Natural killer cell (primary cell): ENCODE results near the gene PI16. TPM values are rescaled to one million over a fixed set of nuclear protein-coding genes. Genes with fewer than 3 reads are reported as not detected.
"Not testable (repeated sequence)": the region's sequence is repeated elsewhere in the genome, so short reads cannot be mapped to it uniquely, and the experiment has no call there.

Experiments
- ATAC-seq, 3 donors: fragments of 150-1000 bp in 2 of 3; fragments of 200-7000 bp in 1 of 3; cut with Tn5 transposase; 1 replicate in 1 of 3; 2 replicates in 2 of 3; pipeline ENCODE4 v1.10.0; 2021; ENCODE audit warnings: mild to moderate bottlenecking in 2 of 3, moderate library complexity in 2 of 3
- DNase-seq, 2 donors: peaks; one replicate each; pipeline versions ENCODE4 v3.0.0 to v3.0.0-alpha.2; 2013 to 2021; ENCODE audit warnings: mixed read lengths in 1 of 2
- H3K27ac ChIP-seq: one replicate; pipeline ENCODE4 v1.5.1; 2013; ENCODE audit warnings: mild to moderate bottlenecking, low read length
- H3K27me3 ChIP-seq: one replicate; pipeline ENCODE4 v1.6.1; 2013; ENCODE audit warnings: low read length; ENCODE audit not compliant: control insufficient read depth, insufficient read depth
- H3K36me3 ChIP-seq: one replicate; pipeline ENCODE4 v1.6.1; 2013; ENCODE audit warnings: low read length; ENCODE audit not compliant: control insufficient read depth, insufficient read depth
- H3K4me1 ChIP-seq: one replicate; pipeline ENCODE4 v1.6.1; 2013; ENCODE audit warnings: low read length; ENCODE audit not compliant: control insufficient read depth, insufficient read depth
- H3K4me3 ChIP-seq: one replicate; pipeline ENCODE4 v1.5.1; 2013; ENCODE audit warnings: low read length
- H3K9me3 ChIP-seq: one replicate; pipeline ENCODE4 v1.6.1; 2013; ENCODE audit warnings: low read length; ENCODE audit not compliant: control insufficient read depth, insufficient read depth
- H3K27ac Mint-ChIP-seq, 2 donors: one replicate each; pipeline ENCODE4 v1.8.0; 2022; ENCODE audit warnings: mild to moderate bottlenecking in 2 of 2, mixed read lengths in 2 of 2, moderate library complexity in 1 of 2
- H3K27me3 Mint-ChIP-seq, 2 donors: one replicate each; pipeline ENCODE4 v1.8.0; 2022; ENCODE audit warnings: low read depth in 2 of 2, mixed read lengths in 2 of 2
- H3K36me3 Mint-ChIP-seq: one replicate; pipeline ENCODE4 v1.8.0; 2022; ENCODE audit warnings: mixed read lengths
- H3K4me1 Mint-ChIP-seq, 2 donors: one replicate each; pipeline ENCODE4 v1.8.0; 2022; ENCODE audit warnings: mixed read lengths in 2 of 2
- H3K4me3 Mint-ChIP-seq: one replicate; pipeline ENCODE4 v1.8.0; 2022; ENCODE audit warnings: mild to moderate bottlenecking, moderate library complexity, mixed read lengths
- H3K9me3 Mint-ChIP-seq, 2 donors: one replicate each; pipeline ENCODE4 v1.8.0; 2022; ENCODE audit warnings: mixed read lengths in 2 of 2
- CTCF ChIP-seq: fragments of 200-600 bp; IDR thresholded peaks from one replicate; pipeline ENCODE4 v1.8.0; 2022; ENCODE audit warnings: antibody characterized with exemption
- WGBS: methylation state at CpG from one replicate; pipeline ENCODE4 v1.1.7; 2013; ENCODE audit warnings: missing lambda C conversion rate; ENCODE audit not compliant: insufficient coverage; 5-methylcytosine and 5-hydroxymethylcytosine counted together
- intact Hi-C: fragments of 100-400 bp; cut with micrococcal nuclease; formaldehyde crosslinking; loops from one replicate; pipeline ENCODE4 v1.14.2; 2022
- total RNA-seq, 4 donors: library from RNA; stranded (reverse); fragments of 120-200 nt in 1 of 4; gene quantifications; one replicate each; pipeline versions ENCODE4 v1.2.3 to v1.2.4, GENCODE V29; 2013 to 2022

The PI16 gene
- total RNA-seq, 3 donors from 2014 or later (not counting 1 experiment from before 2014, with no cell fraction given), result 0.33 to 1.8 (median 1.1) TPM

- no peak for TF ChIP-seq CTCF
- H3K27me3 Mint-ChIP-seq, result peaks cover 27 to 52% of the 10 kb centered on the region in 2 donors
- H3K27me3 ChIP-seq, result no peaks in the 10 kb centered on the region
- 62% methylated on average over 12 of the region's 12 CpGs for WGBS
- H3K4me1 ChIP-seq, result peaks cover 12% of the 10 kb centered on the region
- H3K9me3 ChIP-seq, result no peaks in the 10 kb centered on the region
- peaks cover 4 to 6% of the 10 kb centered on the region in 2 donors for H3K4me1 Mint-ChIP-seq
- peak in 2 of 3 donors; percentile 56 to 80 for ATAC-seq
- intact Hi-C loops, result no loop called here
- no peaks in the 10 kb centered on the region for H3K36me3 ChIP-seq
- H3K27ac ChIP-seq, result no peak overlapping the region
- H3K36me3 Mint-ChIP-seq, result no peaks in the 10 kb centered on the region
- H3K4me3 ChIP-seq, result no peak overlapping the region
- no peak overlapping the region for H3K4me3 Mint-ChIP-seq
- no peaks in the 10 kb centered on the region for H3K9me3 Mint-ChIP-seq
- H3K27ac Mint-ChIP-seq, result no peak overlapping the region
- peak in 1 of 2 donors; percentile 68 for DNase-seq
These were observed 6.8 kb upstream of the PI16 start for GRCh38 chr6:36947570-36948351.

GRCh38 chr6:36949076-36949475 is 5.5 kb upstream of the PI16 start:
- H3K27ac Mint-ChIP-seq, intact Hi-C loops: not testable (repeated sequence)

DNA sequence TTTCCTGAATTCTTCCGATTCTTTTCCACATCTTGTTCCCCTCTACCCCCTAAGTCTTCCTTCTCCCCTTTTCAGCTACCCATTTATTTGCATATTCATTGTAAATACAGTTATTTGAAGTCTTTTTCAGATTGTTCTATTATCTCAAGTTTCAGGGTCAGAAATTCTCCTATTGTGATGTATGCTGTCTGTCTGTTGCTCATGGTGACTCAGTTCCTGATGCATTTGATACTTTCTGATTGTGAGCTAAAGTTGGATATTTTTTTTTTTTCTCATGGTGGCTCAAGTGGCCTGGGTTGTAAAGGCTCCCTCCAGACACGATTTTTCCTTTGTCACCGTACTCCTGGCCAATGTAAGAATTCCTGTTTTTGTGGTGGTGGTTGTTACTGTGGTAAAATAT is 4.9 kb upstream of the PI16 start:
- Mint-ChIP-seq H3K9me3 (no peaks in the 10 kb centered on the region), H3K27me3 (peaks cover 33 to 58% of the 10 kb centered on the region in 2 donors), H3K4me1 (peaks cover 17 to 20% of the 10 kb centered on the region in 2 donors), H3K36me3 (no peaks in the 10 kb centered on the region), H3K27ac (no peak overlapping the region), H3K4me3 (no peak overlapping the region)
- WGBS, result 100% methylated on average over 2 of the region's 3 CpGs
- peaks cover 25% of the 10 kb centered on the region for H3K4me1 ChIP-seq
- no peaks in the 10 kb centered on the region for H3K9me3 ChIP-seq
- TF ChIP-seq CTCF, result no peak
- H3K36me3 ChIP-seq, result no peaks in the 10 kb centered on the region
- no peak overlapping the region for H3K27ac ChIP-seq
- ATAC-seq (no peak), DNase-seq (no peak)
- intact Hi-C loops, result no loop called here
- H3K4me3 ChIP-seq, result no peak overlapping the region
- H3K27me3 ChIP-seq, result no peaks in the 10 kb centered on the region

More at GRCh38 chr6:36949076-36949475, 5.5 kb upstream of the PI16 start:
- H3K4me1 Mint-ChIP-seq, result peaks cover 12 to 14% of the 10 kb centered on the region in 2 donors
- not testable (repeated sequence) for H3K4me3 Mint-ChIP-seq, ATAC-seq, H3K36me3 ChIP-seq, H3K4me3 ChIP-seq, H3K27me3 ChIP-seq, DNase-seq, H3K9me3 ChIP-seq, H3K36me3 Mint-ChIP-seq, H3K27ac ChIP-seq, H3K9me3 Mint-ChIP-seq
- 96% methylated on average over 8 of the region's 9 CpGs for WGBS
- H3K27me3 Mint-ChIP-seq, result peaks cover 28 to 54% of the 10 kb centered on the region in 2 donors
- peaks cover 19% of the 10 kb centered on the region for H3K4me1 ChIP-seq

DNA sequence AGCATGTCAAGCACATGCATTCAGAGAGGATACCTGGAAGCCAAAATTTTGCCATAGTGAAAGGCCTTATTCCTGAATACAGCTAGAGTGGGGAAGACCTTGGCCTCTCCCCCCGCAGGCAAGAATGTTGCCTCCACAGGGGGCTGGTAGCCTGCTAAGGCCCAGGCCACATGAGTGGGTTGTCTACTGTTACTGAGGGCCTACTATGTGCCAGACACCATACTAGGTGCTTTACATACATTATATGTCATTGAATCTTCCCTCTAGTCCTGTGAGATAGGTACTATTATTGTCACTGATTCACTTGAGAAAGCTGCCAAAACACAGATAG is 642 bp upstream of the PI16 start:
- Mint-ChIP-seq H3K27me3 (peaks cover 45 to 77% of the 10 kb centered on the region in 2 donors), H3K36me3 (no peaks in the 10 kb centered on the region), H3K9me3 (no peaks in the 10 kb centered on the region), H3K4me1 (peaks cover 29 to 38% of the 10 kb centered on the region in 2 donors), H3K4me3 (peak overlapping the region; percentile 67), H3K27ac (no peak overlapping the region)
- Histone ChIP-seq H3K4me1 (peaks cover 31% of the 10 kb centered on the region), H3K4me3 (no peak overlapping the region), H3K27me3 (no peaks in the 10 kb centered on the region), H3K36me3 (no peaks in the 10 kb centered on the region), H3K9me3 (no peaks in the 10 kb centered on the region), H3K27ac (no peak overlapping the region)
- DNase-seq (no peak), ATAC-seq (no peak)
- 57% methylated on average over 1 of the region's 1 CpG for WGBS
- intact Hi-C loops, result no loop called here
- TF ChIP-seq CTCF, result no peak
